ENCODE measurements around the gene GOPC. TPM values are rescaled to one million over a fixed set of nuclear protein-coding genes. Genes with fewer than 3 reads are reported as not detected.
A peak's percentile ranks its signal among the peaks of the same experiment; 100 is the strongest.

The GOPC gene
- total and polyA plus RNA-seq, 2 of the 13 experiments (the other 11 are each of a cell fraction or from before 2014, with no cell fraction given): 20.9 to 41.5 TPM

DNA sequence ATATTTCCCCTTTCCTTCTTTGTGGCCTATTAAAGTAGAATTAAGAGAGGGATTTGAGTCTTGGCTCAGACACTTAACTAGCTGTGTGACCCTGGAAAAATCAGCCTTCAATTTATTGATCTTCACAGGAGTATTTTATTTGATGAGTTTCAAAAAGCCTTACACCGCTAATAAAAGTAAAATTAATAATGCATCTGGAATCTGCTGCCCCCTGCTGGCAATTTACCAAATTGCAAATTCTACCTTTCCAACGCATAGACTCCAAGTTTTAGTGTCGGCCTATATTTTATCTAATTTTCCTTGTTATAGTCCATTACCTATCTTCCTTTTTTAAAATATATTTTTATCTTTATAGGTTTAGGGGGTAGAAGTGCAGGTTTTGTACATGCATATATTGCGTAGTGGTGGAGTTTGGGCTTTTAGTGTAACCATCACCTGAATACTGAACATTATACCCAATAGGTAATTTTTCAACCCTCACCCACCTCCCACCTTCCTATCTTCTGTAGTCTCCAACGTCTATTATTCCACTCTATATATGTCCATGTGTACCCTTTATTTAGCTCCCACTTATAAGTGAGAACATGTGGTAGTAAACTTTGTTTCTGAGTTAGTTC is 46.3 kb downstream of the GOPC start (continued):
- no peak for TF ChIP-seq ZNF776 (CRISPR knock-in tag; IDR thresholded peaks at IDR 0.05)
- TF ChIP-seq SMC3 (IDR thresholded peaks at IDR 0.05; ENCODE audit: low read length): peak; percentile 91
- TF ChIP-seq ZNF629 (CRISPR knock-in tag; conservative IDR thresholded peaks at IDR 0.05): no peak
- no peak for TF ChIP-seq ZNF121 (CRISPR knock-in tag; IDR thresholded peaks at IDR 0.05)
- peak; percentile 82 for TF ChIP-seq STAG1 (CRISPR knock-in tag; IDR thresholded peaks at IDR 0.05)
- TF ChIP-seq MBD4 (IDR thresholded peaks at IDR 0.05; ENCODE audit: borderline replicate concordance, low read length): 0 out of 2 replicates have a peak, but pooled peaks have one; percentile 44
- TF ChIP-seq HDAC6 (IDR thresholded peaks at IDR 0.05; ENCODE audit: low read depth, low read length): no peak
- no peak for TF ChIP-seq ZFP1 (CRISPR knock-in tag; IDR thresholded peaks at IDR 0.05)
- TF ChIP-seq PHF8 (CRISPR knock-in tag; IDR thresholded peaks at IDR 0.05): no peak
- no peak for TF ChIP-seq GABPB1 (CRISPR knock-in tag; IDR thresholded peaks at IDR 0.05)
- TF ChIP-seq ZNF768 (CRISPR knock-in tag; IDR thresholded peaks at IDR 0.05): no peak
- TF ChIP-seq, protein P1, sequence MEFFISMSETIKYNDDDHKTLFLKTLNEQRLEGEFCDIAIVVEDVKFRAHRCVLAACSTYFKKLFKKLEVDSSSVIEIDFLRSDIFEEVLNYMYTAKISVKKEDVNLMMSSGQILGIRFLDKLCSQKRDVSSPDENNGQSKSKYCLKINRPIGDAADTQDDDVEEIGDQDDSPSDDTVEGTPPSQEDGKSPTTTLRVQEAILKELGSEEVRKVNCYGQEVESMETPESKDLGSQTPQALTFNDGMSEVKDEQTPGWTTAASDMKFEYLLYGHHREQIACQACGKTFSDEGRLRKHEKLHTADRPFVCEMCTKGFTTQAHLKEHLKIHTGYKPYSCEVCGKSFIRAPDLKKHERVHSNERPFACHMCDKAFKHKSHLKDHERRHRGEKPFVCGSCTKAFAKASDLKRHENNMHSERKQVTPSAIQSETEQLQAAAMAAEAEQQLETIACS (CRISPR knock-in tag; IDR thresholded peaks at IDR 0.05): no peak

DNA sequence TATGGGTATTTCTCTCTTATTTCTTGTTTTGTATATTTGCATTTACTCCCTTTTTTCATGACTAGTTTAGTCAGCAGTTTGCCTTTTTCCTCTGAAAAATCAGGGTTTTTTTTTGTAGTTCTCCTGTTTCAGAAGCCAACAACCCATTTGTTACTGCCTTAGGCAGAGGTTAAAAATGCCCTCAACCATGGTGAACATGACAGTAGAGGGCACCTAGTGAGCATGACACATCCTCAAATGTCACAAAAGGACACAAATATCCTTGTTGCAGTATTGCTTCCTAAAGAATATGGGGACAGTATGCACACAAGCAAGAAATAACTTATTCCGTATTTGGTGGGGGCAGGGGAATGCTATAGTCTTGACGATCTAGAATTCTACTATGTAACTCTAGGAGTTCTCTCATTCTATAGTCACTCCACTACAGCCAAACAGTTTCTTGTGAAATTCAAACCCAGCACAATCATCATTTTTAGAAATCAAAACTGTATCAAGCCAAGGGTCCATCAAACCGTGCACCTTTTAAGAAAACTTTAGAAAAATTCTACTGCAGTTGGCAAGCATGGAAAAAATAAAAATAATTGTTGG is 47.0 kb downstream of the GOPC start:
- FAIRE-seq: no peak
- ATAC-seq: no peak
- Histone ChIP-seq H3K4me3 (replicated peaks in 1 of 3; ENCODE audit: insufficient read depth in 1 of 3, low read depth in 2 of 3, low read length in 3 of 3) (no peak overlapping the region), H3K9me3 (ENCODE audit: low read length) (no peaks in the 10 kb centered on the region), H3K27me3 (ENCODE audit: control insufficient read depth in 1 of 2, insufficient read depth in 2 of 2, low read length in 2 of 2) (no peaks in the 10 kb centered on the region), H3K4me2 (ENCODE audit: low read depth, low read length) (no peak overlapping the region), H3K4me1 (ENCODE audit: insufficient read depth, low read length) (peaks cover 6% of the 10 kb centered on the region; the same call in 1 of the 2 replicates), H3K79me2 (ENCODE audit: insufficient read depth, low read length) (no peaks in the 10 kb centered on the region), H3K27ac (ENCODE audit: extremely low read length, insufficient read depth, low read length) (no peak overlapping the region), H3K36me3 (replicated peaks in 1 of 2; ENCODE audit: control insufficient read depth in 1 of 2, insufficient read depth in 2 of 2, low read length in 2 of 2) (peaks cover 0 to 1% of the 10 kb centered on the region in 2 experiments; a peak in 1 of 5 replicates), H3K9ac (ENCODE audit: insufficient read depth, low read depth, low read length) (no peak overlapping the region), H4K20me1 (ENCODE audit: insufficient read depth, low read length) (no peaks in the 10 kb centered on the region), H2AFZ (ENCODE audit: low read length) (no peak overlapping the region)
- intact Hi-C loops (cut with micrococcal nuclease; ENCODE audit: unreplicated experiment): no loop called here
- CTCF ChIA-PET (ENCODE audit: low intra/inter-chr PET ratio, low total read pairs): interaction anchor here (1.0 to 4.6 kb wide), 7 partner anchors 49 to 209 kb away, joined by 3 to 59 read pairs (median 6); partner anchors contain the start of gene DCBLD1
- BruUV-seq (replicated peaks): no TSS peak
- DNase-seq (ENCODE audit: low spot score): no peak
- 61% methylated on average over 3 of the region's 3 CpGs for WGBS (ENCODE audit: low lambda C conversion rate)
- POLR2A ChIA-PET: no interaction called here
- in situ Hi-C loops (cut with HindIII; ENCODE audit: extremely low pct_ligation_motif_present, low pct_unique_long_range_greater_than_20kb): loop anchor here (5.0 kb wide), 1 partner anchor 103 kb away; no protein-coding TSS in a partner anchor
- TF ChIP-seq ZNF282 (IDR thresholded peaks at IDR 0.05; ENCODE audit: partially characterized antibody): no peak
- no peak for TF ChIP-seq NCOR1 (IDR thresholded peaks at IDR 0.05; ENCODE audit: borderline replicate concordance, low read length)
- 0 out of 2 replicates have a peak, but pooled peaks have one; percentile 43 for TF ChIP-seq FOXO4 (CRISPR knock-in tag; conservative IDR thresholded peaks at IDR 0.05)
